ENCODE results near the gene PIPOX. TPM values are rescaled to one million over a fixed set of nuclear protein-coding genes. Genes with fewer than 3 reads are reported as not detected.

Gene PIPOX
- total RNA-seq, 1 donor: 2.9 TPM

- peaks cover 26% of the 10 kb centered on the region for H3K27me3 ChIP-seq (ENCODE audit: insufficient read depth, low read length)
- no peaks in the 10 kb centered on the region for H3K4me1 ChIP-seq (ENCODE audit: insufficient read depth, low read length)
- no peaks in the 10 kb centered on the region for H3K9me3 ChIP-seq (ENCODE audit: low read depth, low read length)
- H3K4me3 ChIP-seq (ENCODE audit: low read length): no peak overlapping the region
These were observed 32.4 kb upstream of the PIPOX start for GRCh38 chr17:29010586-29010985.

- Histone ChIP-seq H3K4me1 (ENCODE audit: insufficient read depth, low read length) (no peaks in the 10 kb centered on the region), H3K9me3 (ENCODE audit: low read depth, low read length) (no peaks in the 10 kb centered on the region), H3K4me3 (ENCODE audit: low read length) (no peak overlapping the region), H3K27me3 (ENCODE audit: insufficient read depth, low read length) (peaks cover 14% of the 10 kb centered on the region)
These were observed 30.4 kb upstream of the PIPOX start for GRCh38 chr17:29012535-29012934.

DNA sequence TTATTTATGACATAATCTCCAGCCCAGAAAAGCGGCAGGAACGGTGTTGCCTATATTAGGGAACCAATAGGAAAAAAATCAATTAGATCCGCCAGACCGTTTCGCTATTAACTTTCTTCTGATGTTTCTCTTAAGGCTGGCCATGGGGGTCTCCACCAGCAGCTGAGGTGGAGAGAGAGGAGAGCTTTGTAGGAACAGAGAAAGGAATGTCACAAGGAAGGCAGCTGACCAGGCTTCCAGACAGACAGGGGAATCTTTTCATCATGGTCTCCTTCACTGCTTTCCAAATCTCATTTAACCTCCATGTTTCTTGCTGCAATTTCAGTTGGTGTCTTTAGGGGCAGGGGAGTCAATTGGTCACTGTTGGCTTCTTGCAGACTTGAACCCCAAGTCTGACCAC, 28.2 kb upstream of the PIPOX start:
- Histone ChIP-seq H3K4me1 (ENCODE audit: insufficient read depth, low read length) (peaks cover 5% of the 10 kb centered on the region), H3K4me3 (ENCODE audit: low read length) (no peak overlapping the region), H3K27me3 (ENCODE audit: insufficient read depth, low read length) (peaks cover 22% of the 10 kb centered on the region), H3K9me3 (ENCODE audit: low read depth, low read length) (no peaks in the 10 kb centered on the region)

- no peak overlapping the region for H3K4me3 ChIP-seq (ENCODE audit: low read length)
- H3K4me1 ChIP-seq (ENCODE audit: insufficient read depth, low read length): peaks cover 9% of the 10 kb centered on the region
- H3K27me3 ChIP-seq (ENCODE audit: insufficient read depth, low read length): peaks cover 37% of the 10 kb centered on the region
- H3K9me3 ChIP-seq (ENCODE audit: low read depth, low read length): no peaks in the 10 kb centered on the region
These were observed 26.4 kb upstream of the PIPOX start for GRCh38 chr17:29016345-29017210.

- Histone ChIP-seq H3K9me3 (ENCODE audit: low read depth, low read length) (no peaks in the 10 kb centered on the region), H3K4me1 (ENCODE audit: insufficient read depth, low read length) (peaks cover 9% of the 10 kb centered on the region), H3K4me3 (ENCODE audit: low read length) (no peak overlapping the region), H3K27me3 (ENCODE audit: insufficient read depth, low read length) (peaks cover 37% of the 10 kb centered on the region)
These were observed 24.0 kb upstream of the PIPOX start for GRCh38 chr17:29018788-29019474.

DNA sequence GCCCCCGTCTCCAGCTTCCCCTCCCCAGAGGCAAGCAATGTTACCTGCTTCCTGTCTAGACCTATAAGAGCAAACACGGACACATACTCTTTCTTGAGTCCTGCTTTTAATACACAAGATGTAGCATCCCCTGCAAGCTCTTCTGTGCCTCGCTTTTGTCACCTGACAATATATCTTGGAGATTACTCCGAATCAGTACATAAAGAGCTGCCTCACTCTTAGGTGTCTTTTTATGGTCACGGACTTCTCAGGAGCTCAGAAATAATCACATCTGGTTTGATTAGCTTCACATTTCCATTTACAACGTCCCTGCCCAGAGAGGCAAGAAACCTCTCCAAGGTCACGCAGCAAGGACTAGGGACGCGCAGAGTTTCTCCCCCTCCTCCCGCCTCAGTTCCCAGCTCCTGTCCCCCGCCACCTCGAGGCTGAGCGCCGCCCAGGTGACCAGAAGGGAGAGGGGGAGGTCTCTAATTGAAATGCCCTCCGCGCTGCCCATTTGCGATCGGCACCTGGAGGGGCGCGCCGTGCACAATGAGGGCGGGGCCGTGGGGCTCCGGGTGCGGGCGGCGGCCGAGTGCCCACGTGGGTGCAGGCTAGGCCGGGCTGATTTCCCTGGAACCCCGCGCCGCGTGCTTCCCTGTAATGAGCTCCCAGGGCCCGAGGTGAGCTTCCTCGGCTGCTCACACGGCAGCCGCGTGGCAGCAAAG, 23.3 kb upstream of the PIPOX start:
- Histone ChIP-seq H3K4me1 (ENCODE audit: insufficient read depth, low read length) (peaks cover 9% of the 10 kb centered on the region), H3K27me3 (ENCODE audit: insufficient read depth, low read length) (peaks cover 37% of the 10 kb centered on the region), H3K4me3 (ENCODE audit: low read length) (no peak overlapping the region), H3K9me3 (ENCODE audit: low read depth, low read length) (no peaks in the 10 kb centered on the region)

GRCh38 chr17:29020576-29020975, 22.4 kb upstream of the PIPOX start:
- H3K9me3 ChIP-seq (ENCODE audit: low read depth, low read length): no peaks in the 10 kb centered on the region
- H3K4me3 ChIP-seq (ENCODE audit: low read length): no peak overlapping the region
- H3K4me1 ChIP-seq (ENCODE audit: insufficient read depth, low read length): peaks cover 9% of the 10 kb centered on the region
- H3K27me3 ChIP-seq (ENCODE audit: insufficient read depth, low read length): peaks cover 37% of the 10 kb centered on the region

- Histone ChIP-seq H3K4me1 (ENCODE audit: insufficient read depth, low read length) (peaks cover 9% of the 10 kb centered on the region), H3K4me3 (ENCODE audit: low read length) (no peak overlapping the region), H3K9me3 (ENCODE audit: low read depth, low read length) (no peaks in the 10 kb centered on the region), H3K27me3 (ENCODE audit: insufficient read depth, low read length) (peaks cover 37% of the 10 kb centered on the region)
These were observed 21.7 kb upstream of the PIPOX start for GRCh38 chr17:29021226-29021625.

- H3K4me1 ChIP-seq (ENCODE audit: insufficient read depth, low read length): peaks cover 9% of the 10 kb centered on the region
- H3K4me3 ChIP-seq (ENCODE audit: low read length): no peak overlapping the region
- H3K9me3 ChIP-seq (ENCODE audit: low read depth, low read length): no peaks in the 10 kb centered on the region
- peaks cover 35% of the 10 kb centered on the region for H3K27me3 ChIP-seq (ENCODE audit: insufficient read depth, low read length)
These were observed 20.9 kb upstream of the PIPOX start for GRCh38 chr17:29022074-29022473.

DNA sequence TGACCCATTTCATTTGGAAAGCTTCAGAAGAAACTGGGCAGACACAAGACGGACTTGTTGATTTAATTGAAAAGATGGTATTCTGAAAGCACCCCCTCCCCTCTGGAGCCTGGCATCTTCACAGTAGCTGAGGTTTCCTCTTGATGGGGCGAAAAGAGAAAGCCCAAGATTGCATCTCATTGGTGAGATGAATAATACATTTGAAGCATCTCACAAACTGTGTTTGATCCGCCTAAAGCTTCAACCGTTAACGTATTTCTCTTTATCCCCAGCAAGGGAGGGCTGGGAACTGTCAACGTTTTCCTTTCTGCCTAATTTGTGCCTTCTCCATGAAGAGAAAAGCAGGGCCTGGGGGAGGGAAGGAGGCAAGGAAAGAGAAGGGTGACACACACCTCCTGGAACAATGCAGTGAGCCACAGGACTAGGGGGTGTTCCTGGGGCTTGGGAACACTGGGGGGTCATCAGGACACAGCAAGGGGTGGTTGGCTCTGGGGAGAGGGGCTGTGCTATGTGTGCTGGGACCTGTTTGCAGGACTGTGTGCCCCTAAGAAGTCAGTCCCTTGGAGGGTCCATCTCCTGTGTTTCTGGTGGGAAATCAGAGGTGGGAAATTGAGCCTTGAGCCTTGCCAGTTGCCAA, 18.5 kb upstream of the PIPOX start:
- no peak overlapping the region for H3K4me3 ChIP-seq (ENCODE audit: low read length)
- H3K9me3 ChIP-seq (ENCODE audit: low read depth, low read length): no peaks in the 10 kb centered on the region
- H3K4me1 ChIP-seq (ENCODE audit: insufficient read depth, low read length): peaks cover 8% of the 10 kb centered on the region
- peaks cover 17% of the 10 kb centered on the region for H3K27me3 ChIP-seq (ENCODE audit: insufficient read depth, low read length)

DNA sequence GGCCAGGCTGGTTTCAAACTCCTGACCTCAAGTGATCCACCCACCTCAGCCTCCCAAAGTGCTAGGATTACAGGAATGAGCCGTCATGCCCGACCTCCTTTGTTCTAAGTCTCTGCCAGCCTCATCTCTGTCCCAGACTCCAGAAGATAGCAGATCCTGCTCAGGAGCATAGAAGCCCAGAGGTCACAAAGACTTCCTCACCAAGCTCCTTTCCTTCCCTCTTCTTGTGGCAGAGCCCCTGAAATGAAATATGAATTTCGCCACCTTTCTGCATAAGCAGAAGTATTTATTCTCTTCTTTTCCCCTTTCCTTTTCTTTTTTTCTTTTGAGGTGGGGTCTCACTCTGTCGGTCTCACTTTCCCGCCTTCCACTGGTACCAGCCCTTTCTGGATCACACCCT, 11.5 kb upstream of the PIPOX start:
- H3K27me3 ChIP-seq (ENCODE audit: insufficient read depth, low read length): peaks cover 15% of the 10 kb centered on the region
- H3K9me3 ChIP-seq (ENCODE audit: low read depth, low read length): no peaks in the 10 kb centered on the region
- H3K4me1 ChIP-seq (ENCODE audit: insufficient read depth, low read length): peaks cover 24% of the 10 kb centered on the region
- no peak overlapping the region for H3K4me3 ChIP-seq (ENCODE audit: low read length)

- H3K27me3 ChIP-seq (ENCODE audit: insufficient read depth, low read length): peaks cover 15% of the 10 kb centered on the region
- peaks cover 24% of the 10 kb centered on the region for H3K4me1 ChIP-seq (ENCODE audit: insufficient read depth, low read length)
- H3K4me3 ChIP-seq (ENCODE audit: low read length): no peak overlapping the region
- H3K9me3 ChIP-seq (ENCODE audit: low read depth, low read length): no peaks in the 10 kb centered on the region
These were observed 10.7 kb upstream of the PIPOX start for GRCh38 chr17:29032013-29032856.

DNA sequence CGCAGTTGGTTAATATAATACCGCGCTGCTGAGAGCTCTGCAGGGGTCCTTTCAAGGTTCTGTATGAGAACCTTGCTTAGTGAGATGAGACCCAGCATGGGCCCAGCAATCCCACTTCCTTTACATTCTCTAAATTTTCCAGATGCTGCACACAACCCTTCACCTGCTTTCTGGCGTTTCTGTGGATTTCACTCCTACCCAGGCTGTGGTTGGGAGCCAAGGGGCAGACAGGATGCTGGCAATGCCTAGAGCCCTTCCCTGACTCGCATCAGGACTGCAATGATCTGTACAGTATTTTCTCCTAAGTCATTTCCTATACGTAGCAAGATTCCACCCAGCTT, 10.1 kb upstream of the PIPOX start:
- Histone ChIP-seq H3K27me3 (ENCODE audit: insufficient read depth, low read length) (peaks cover 15% of the 10 kb centered on the region), H3K9me3 (ENCODE audit: low read depth, low read length) (no peaks in the 10 kb centered on the region), H3K4me1 (ENCODE audit: insufficient read depth, low read length) (peaks cover 24% of the 10 kb centered on the region), H3K4me3 (ENCODE audit: low read length) (no peak overlapping the region)

DNA sequence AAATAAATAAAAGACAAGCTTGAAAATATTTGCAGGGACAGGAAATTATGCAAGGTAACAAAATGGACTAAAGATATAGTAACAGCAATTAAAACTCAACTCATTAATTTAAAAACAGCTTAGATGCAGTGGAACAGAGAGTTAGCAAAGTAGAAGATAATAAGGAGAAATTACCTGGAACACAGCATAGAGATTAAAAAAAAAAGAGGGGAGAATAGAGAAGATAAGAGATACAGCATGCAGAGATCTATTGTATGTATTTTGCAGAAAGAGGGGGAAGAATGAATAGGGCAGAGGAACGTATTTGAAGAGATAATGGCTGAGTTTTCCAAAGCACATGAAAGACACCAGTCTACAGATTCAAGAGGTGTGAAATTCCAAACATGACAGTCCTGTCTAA, 8.4 kb upstream of the PIPOX start:
- Histone ChIP-seq H3K4me1 (ENCODE audit: insufficient read depth, low read length) (peaks cover 24% of the 10 kb centered on the region), H3K9me3 (ENCODE audit: low read depth, low read length) (no peaks in the 10 kb centered on the region), H3K4me3 (ENCODE audit: low read length) (no peak overlapping the region), H3K27me3 (ENCODE audit: insufficient read depth, low read length) (peaks cover 19% of the 10 kb centered on the region)
